Measurements from ENCODE around the gene TNRC6C.
"Not testable (repeated sequence)": the region's sequence is repeated elsewhere in the genome, so short reads cannot be mapped to it uniquely, and the experiment has no call there.

Gene TNRC6C

DNA sequence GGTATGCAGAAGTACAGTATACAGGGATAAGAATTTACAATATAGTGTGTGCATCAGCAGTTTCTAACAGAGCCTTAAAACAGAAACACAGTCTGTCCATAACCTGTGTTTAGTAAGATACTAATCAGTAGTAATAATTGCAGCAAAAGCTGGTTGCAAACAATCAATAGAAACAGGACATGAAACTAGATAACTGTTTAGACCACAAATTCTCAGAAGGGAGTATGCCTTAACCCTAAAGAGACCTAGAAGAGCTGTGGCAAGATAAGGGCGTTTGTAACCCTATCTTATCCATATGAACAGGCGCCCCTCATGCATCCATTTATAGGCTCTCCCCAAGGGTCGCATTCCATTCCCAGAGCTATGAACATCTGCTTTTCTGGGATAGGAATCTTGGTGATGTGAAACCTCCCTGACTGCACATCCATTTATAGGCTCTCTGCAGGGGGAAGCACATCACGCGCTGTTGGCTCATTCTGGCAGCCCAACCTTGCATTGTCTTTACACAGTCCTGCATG is 123.9 kb downstream of the TNRC6C start:
- not testable (repeated sequence) for DNase-seq (ENCODE audit: low read depth)

DNA sequence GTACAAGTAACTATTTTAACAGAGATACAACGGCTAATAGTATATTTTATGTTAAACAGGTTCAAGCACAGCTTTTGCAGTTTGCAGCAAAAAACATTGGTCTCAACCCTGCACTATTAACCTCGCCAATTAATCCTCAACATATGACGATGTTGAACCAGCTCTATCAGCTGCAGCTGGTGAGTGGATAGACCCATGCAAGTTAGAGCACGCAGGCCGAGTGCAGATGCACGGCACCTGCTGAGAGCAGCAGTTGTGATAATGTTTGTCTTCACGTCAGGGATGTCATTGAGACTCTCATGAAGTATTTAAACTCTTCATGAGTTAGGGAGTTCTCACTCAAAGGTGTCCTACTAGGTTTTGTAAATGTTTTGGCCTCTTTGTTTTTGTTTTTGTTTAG is 124.5 kb downstream of the TNRC6C start:
- no peak for DNase-seq (ENCODE audit: low read depth)

DNA sequence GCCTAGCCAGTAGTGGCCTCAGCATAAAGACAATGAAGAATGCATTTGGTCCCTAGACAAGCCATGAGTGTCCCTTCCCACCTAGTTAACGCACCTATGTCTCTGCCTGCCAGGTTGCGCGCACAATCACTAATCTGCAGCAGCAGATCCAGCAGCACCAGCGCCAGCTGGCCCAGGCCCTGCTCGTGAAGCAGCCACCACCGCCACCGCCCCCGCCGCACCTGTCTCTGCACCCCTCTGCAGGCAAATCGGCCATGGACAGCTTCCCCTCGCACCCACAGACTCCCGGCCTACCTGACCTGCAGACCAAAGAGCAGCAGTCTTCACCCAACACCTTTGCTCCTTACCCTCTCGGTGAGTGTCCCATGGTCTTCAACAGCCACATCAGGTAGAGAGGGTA is 128.2 kb downstream of the TNRC6C start:
- no peak for DNase-seq (ENCODE audit: low read depth)

DNA sequence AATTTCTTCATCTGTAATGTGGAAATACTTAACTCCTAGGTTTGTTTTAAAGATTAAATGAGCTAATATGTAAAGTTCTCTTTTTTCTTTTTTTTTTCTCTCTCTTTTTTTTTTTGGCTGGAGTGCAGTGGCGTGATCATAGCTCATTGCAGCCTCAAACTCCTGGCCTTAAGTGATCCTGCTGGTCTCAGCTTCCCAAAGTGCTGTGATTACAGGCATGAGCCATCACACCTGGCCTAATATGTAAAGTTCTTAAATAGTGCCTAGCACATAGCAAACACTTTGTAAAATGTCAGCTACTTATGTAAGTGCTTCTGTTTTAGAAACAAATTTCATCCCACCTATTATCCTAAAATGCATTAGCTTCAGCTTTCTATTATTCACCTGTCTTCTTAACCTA is 130.0 kb downstream of the TNRC6C start:
- no peak for DNase-seq (ENCODE audit: low read depth)

DNA sequence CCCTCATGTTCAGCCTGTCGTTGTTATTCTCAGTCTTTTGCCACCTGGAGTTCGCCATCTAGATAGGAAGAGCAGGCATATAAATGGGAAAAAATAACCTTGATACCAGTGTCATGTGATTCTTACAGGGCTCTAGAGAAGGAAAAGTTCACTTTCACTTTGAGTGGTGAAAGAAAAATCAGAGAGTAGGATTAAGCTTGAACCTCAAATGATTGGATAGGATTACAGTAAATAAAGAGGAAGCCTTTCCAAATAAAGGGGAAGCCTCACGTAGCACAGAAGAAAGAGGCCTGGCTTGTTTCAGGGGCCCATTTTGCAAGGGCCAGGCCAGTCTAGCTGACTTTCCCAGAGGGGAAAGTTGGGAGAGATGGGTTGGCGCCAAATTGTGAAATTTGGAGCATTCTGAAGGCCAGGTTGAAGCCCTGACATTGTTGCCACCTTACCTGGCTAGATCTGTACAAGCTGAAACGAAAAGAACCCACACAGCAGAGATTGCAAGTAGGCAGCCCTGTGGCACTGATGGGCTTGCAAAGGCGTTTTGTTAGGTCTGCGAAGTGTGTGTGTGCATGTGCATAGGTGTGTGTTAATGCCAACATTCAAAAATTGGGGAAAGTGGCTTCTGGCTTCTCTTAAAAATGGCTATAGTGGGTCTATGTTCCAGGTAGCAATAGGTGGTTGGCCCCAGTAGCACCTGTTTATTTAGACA is 131.2 kb downstream of the TNRC6C start:
- no peak for DNase-seq (ENCODE audit: low read depth)

DNA sequence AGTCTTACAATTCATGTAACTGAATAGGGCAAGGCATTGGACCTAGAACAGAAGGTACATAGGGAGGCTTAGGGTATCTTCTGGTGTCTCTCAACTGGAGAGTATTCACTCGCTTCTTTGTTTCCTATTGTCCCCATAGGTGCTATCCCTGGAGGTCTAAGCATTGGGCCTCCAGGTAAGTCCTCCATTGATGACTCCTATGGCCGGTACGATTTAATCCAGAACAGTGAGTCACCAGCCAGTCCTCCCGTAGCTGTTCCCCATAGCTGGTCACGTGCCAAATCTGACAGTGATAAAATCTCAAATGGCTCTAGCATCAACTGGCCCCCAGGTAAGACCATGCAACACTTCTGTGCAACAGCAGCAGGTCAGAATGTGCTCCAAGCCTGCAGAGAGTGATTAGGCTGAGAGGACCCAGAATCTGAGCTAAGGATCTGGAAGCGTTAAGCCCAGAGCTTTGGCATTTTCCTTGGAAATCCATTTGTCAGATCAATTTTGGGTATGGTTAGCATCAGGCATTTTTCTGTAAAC is 134.4 kb downstream of the TNRC6C start:
- no peak for DNase-seq (ENCODE audit: low read depth)

DNA sequence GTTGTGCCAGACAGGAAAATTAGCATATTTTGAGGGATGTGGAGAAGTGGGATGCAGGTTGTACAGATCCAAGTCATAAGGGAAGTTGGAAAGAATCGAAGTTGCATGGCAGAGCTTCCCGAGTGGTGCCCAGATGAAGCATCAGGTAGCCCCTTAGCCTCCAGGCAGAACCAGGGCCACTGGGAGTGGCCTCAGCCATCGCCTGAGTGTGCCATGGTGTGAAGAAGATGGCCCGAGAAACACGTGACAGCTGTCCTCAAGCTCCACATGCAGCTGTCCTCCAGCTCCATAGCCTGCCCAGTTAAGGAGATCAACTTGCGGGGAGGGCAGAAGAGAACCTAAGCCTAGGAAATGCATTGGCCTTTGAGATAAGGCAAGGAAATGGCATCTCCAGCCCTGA is 136.5 kb downstream of the TNRC6C start:
- no peak for DNase-seq (ENCODE audit: low read depth)

DNA sequence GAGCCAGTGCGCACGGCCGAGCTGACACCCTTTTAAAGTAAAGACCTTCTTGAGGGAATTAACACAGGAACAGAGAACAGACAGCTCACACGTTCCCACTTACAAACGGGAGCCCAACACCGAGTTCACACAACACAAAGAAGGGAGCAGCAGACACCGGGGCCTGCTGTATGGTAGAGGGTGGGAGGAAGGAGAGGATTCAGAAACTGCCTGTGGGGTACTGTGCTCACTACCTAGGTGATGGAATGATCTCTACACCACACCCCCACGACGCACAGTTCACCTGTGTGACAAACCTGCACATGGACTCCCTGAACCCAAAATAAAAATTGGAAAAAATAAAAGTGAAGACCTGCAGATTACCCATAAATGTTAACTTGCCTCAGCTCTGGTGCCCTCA is 137.6 kb downstream of the TNRC6C start:
- DNase-seq (ENCODE audit: low read depth), result no peak

DNA sequence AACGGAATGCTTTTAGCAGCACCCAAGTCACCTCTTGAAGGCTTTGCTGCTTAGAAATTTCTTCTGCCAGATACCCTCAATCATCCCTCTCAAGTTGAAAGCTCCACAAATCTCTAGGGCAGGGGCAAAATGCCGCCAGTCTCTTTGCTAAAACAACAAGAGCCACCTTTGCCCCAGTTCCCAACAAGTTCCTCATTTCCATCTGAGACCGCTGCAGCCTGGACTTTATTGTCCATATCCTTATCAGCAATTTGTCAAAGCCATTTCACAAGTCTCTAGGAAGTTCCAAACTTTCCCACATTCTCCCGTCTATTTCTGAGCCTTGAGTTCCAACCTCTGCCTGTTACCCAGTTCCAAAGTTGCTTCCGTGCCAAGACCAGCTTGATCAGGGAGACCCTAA is 142.6 kb downstream of the TNRC6C start:
- no peak for DNase-seq (ENCODE audit: low read depth)

DNA sequence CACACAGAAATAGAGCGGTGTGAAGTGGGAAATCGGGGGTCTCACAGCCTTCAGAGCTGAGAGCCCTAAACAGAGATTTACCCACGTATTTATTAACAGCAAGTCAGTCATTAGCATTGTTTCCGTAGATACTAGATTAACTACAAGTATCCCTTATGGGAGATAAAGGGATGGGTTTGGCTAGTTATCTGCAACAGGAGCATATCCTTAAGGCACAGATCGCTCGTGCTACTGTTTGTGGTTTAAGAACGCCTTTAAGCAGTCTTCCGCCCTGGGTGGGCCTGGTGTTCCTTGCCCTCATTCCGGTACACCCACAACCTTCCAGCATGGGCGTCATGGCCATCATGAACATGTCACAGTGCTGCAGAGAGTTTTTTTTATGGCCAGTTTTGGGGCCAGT is 143.0 kb downstream of the TNRC6C start:
- no peak for DNase-seq (ENCODE audit: low read depth)

DNA sequence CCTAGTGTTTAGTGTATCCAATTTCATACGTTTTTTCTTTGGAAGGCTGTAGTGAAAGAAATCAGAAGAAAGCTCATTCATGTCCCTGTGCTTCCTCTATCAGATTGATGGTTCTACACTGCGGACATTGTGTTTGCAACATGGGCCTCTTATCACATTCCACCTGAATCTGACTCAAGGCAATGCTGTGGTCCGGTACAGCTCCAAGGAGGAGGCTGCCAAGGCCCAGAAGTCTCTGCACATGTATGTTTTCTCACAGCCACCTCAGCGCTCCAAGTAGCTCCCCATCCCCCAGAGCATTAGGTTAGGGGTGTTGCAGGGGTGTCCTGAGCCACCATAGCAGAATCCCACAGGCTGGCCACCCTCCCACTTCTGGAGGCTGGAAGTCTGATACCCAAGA is 144.8 kb downstream of the TNRC6C start:
- no peak for DNase-seq (ENCODE audit: low read depth)

DNA sequence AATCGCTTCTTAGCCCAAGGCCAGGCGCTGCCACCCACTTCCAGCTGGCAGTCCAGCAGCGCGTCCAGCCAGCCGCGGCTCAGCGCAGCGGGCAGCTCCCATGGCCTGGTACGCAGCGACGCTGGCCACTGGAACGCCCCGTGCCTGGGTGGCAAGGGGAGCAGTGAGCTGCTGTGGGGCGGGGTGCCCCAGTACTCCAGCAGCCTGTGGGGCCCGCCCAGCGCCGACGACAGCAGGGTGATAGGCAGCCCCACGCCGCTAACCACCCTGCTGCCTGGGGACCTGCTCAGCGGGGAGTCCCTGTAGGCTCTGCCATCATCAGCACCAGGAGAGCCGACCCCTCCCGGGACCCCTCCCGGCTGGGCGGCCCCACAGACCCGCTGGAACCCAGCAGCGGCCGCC is 146.0 kb downstream of the TNRC6C start:
- DNase-seq (ENCODE audit: low read depth), result no peak

DNA sequence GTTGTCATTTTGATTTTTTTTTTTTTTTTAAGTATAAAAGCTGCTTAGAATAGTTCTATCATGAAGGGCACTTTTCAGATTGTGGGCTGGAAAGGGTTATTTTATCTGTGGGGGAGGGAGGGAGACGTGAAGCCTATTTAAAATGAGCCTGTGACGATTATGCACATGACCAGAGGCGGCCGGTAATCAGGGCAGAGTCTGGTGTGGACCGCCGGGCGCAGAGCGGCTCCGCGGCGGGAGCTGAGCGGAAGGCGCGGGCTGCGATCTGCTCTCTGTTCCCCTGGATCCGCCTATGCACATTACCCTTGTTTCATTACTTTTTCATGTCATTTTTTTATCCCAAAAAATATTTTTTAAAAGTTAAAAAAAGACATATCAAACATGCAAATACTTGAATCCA is 146.6 kb downstream of the TNRC6C start:
- no peak for DNase-seq (ENCODE audit: low read depth)

DNA sequence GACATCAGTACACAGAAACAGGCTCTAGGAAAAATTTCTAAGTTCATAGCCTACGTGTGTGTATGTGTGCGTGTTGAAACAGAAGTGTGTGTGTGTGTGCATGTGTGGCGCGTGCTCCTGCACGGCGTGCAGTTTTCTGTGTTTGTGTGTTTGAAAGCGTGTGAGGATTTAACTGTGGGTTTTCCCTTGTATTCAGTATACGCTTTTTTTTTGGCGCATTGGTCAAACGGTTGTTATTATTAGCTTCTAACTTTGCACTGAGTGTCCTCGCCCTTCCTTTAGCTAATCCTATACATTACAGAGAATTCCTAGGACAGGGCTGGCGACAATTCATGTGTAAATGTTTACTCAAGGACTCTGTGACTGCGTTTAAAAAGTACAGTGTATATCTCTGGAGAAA is 147.0 kb downstream of the TNRC6C start:
- no peak for DNase-seq (ENCODE audit: low read depth)

DNA sequence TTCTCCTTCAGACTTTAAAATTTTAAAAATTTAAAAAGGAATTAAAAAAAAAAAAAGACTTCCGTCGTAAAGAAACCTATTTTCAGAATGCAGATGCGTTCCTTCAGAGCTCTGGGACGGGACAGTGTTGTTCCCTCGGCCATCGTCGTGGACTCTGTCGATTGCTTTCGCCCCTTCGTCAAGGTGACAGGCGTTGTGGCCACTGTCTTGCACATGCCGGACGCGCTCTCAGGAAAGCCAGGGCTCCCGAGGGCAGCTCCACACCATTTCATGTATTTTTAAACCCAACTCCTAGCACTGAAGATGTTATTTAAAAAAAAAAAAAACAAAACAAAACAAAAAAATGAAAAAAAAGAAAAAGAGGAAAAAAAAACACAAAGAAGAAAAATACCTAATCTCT is 147.7 kb downstream of the TNRC6C start:
- DNase-seq (ENCODE audit: low read depth), result no peak

DNA sequence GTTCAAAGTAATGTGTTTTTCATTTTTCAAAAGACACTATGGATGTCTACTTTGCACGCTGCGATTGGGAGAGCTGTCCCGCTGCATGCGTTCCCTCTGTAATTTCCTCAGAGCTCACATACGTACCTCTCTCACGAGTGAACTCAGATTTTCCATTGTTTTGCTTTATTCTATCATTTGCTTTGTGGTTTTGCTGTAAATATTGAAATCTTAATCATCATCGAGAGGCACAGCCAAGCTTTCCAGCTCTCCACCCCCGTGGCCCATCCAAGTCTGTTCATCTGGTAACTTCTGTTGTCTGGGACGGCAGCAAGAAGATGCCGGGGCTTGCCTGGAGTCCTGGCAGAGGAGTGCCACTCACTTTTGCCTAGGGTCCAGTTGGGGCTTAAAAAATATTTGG is 149.0 kb downstream of the TNRC6C start:
- no peak for DNase-seq (ENCODE audit: low read depth)

DNA sequence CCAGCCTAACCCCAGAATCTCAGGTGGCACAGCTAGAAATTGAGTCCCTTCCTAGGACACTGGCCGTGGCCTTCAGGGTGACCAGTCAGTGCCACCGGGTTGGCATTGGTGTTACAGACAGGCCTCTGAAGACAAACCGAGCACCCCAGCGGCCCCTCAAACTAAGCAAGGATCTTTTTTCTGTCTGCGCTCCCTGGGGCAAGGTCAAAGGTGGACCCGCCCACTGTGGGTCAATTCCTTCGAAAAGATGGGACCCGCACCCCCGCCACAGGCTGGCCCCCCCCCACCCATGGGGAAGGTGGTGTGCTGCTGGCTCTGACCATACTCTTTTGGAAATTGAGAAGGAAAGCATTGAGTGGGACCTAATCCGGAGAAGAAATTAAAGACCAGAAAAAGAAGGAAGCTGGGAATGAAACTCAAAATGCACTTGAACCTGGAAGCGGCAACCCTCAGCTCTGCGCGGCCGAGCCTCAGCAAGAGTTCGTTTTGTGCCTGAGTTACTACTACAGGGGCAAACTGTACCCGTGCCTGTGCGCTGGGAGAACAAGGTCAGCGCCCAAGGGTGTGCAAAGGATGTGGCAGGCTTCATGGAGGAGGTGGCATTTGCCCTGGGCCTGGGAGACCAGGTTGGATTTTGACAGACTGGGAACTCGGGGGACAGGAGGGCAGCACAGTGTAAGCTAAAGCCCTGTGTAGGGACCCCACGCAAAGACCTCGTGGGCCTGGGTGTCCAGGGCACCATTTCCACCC is 149.6 kb downstream of the TNRC6C start:
- no peak for DNase-seq (ENCODE audit: low read depth)

DNA sequence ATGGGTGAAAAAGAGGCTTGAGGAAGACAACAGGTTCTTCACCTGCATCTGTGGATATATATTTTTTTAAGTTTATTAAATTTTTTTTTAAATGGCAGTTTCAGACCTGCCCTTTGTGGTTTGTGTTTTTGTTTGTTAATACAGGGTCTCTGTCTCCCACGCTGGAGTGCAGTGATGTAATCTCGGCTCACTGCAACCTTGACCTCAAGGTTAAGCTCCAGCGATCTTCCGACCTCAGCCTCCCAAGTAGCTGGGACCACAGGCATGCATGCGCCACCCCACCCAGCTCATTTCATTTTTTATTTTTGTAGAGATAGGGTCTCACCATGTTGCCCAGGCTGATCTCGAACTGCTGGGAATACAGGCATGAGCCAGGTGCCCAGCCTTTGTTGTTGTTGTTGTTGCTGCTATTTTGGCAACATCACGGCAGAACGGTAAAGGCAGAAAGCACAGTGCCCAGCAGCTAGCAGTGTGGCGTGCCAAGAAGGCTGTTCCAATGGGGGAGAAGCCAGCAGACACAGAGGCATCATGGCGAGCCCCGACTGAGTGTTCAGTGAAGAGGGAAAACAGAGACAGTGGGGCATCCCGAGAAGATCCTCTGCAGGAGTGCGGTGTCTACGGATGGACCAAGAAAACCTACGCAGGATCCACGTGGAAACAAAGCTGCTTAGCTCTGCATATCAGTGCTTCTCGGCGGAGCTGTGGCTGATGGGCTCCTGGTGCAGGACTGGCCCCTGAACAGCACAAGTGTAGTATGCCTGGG is 150.4 kb downstream of the TNRC6C start:
- DNase-seq (ENCODE audit: low read depth), result no peak

DNA sequence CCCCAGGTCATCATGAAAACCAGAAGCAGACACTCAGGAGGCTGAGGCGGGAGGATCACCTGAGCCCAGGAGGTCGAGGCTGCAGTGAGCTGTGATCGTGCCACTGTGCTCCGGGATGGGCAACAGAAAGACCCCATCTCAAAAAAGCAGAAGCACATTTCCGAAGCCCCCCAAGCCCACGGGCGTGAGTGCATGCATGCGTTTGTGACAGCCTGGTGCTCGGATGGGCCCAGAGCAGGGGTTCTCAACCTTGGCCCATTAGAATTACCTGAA is 150.9 kb downstream of the TNRC6C start:
- DNase-seq (ENCODE audit: low read depth), result no peak

DNA sequence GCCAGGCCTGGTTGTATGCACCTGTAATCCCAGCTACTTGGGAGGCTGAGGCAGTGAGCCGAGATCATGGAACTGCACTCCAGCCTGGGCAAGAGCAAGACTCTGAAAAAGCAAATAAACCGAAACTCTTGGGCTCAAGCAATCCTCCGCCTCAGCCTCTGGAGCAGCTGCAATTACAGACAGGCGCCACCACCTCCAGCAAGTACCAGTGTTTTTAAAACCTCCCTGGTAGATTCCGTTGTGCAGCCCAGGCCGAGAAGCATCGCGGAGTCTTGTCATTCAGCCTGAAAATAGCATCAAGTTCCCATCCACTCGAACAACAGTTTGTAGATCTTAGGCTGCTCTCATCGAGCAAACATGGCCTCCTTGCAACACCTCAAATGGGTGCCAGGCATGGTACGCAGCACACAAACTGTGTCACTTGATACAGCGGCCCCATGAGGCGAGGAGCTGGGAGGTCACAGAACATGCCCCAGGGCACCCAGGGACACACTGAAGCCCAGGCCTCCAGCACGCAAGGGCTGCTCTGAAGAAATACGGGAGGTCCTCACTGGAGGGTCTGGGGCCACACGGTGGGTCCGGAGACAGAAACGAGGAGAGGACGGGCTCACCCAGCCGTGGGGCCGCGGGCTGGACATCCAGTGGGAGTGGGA is 152.0 kb downstream of the TNRC6C start:
- DNase-seq (ENCODE audit: low read depth), result no peak

DNA sequence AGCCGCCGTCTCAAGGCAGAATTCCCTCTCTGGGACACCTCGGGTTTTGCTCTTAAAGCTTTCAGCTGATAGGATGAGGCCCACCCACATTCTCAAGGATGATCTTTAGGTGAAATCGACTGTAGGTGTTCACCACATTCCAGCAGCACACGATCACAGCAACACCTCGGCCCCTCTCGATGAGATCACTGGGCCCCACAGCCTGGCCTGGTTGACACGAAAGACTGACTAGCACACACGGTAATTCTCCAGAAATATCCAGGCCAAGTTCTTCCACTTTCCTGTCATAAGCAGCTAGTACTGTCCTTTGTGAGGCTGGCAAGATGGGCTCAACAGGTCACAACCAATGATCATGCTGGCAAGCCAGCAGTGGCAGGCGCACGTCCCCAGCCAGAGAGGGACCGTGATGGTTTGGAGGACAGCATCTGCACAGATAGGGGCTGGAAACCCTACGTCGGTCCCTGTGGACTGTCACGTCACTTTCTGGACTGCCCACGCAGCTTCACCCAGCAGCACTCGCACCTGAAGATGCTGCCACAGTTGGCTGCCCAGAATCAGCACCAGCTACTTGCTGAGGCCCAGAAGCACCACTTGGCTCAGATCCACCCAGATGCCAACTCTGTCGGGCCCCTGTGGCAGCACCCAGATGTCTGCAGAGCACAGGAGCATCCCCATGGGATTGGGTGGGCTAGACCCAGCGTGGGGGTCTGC is 152.7 kb downstream of the TNRC6C start:
- DNase-seq (ENCODE audit: low read depth), result no peak
